Measurements from ENCODE around the gene ATG4D.
A peak's percentile ranks its signal among the peaks of the same experiment; 100 is the strongest.

The ATG4D gene

DNA sequence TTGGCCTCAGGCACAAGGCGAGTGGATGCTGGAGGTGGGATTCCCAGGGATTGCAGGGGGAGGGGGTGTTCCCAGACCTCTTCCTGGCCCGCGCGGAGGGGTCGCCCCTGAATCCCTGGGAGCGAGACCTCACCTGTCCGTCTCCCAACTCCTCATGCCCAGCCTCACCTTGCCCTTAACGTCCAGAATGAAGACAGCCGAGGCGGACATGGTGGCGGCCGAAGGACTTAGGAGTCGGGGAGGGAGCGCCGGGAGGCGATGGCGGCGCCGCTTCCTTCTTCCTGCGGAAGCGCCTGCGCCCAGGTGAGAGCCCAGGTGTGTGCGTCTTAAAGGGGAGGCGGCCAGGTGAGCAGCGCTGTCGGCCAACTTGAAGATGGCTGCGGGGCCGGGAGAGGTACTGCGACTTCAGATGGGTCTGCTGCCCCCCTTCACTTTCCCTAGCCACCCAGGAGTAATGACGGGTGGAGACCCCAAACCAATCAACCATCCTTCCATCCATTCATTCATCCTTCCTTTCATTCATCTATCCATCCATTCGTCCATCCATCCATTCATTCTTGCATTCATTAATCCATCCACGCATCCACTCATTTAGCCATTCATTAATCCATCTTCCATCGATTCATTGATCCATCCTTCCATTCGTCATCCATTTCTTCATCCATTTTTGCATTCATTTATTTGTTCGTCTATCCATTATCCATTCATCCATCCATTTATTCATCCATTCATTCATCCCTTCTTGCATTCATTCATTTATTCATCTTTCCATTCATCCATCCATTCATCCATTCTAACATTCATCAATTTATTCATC is 43.5 kb downstream of the ATG4D start, which contains the start of gene AP1M2:
Gene AP1M2, minus strand, starts transcription at position 291 of the 817 bp plus-strand sequence. Its CDS starts 81 bp downstream, at position 210.
- H3K9me3 ChIP-seq (ENCODE audit: control insufficient read depth, insufficient read depth, low read length): no peaks in the 10 kb centered on the region
- peak within 1 kb of the TSS; percentile 91 for H3K4me3 ChIP-seq (ENCODE audit: low read depth, low read length)
- peaks cover 7% of the 10 kb centered on the region for H3K36me3 ChIP-seq (ENCODE audit: control insufficient read depth, insufficient read depth, low read length)
- no peaks in the 10 kb centered on the region for H3K4me1 ChIP-seq (ENCODE audit: control insufficient read depth, insufficient read depth, low read length)
- H3K27me3 ChIP-seq (ENCODE audit: control insufficient read depth, insufficient read depth, low read length): no peaks in the 10 kb centered on the region
- H3K9ac ChIP-seq (ENCODE audit: low read depth, low read length): peak within 1 kb of the TSS; percentile 65

DNA sequence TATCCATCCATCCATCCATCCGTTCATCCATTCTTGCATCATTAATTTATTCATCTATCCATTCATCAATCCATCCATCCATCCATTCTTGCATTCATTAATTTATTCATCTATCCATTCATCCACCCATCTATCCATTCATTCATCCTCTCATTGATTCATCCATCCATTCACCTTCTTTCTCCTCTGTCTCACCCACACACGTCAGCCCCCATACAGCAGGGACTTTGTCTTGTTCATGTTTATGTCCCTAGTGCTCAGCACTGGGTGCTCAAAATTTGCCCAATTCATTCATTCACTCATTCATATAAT is 44.1 kb downstream of the ATG4D start:
- peaks cover 7% of the 10 kb centered on the region for H3K36me3 ChIP-seq (ENCODE audit: control insufficient read depth, insufficient read depth, low read length)
- H3K9ac ChIP-seq (ENCODE audit: low read depth, low read length): no peak overlapping the region
- H3K27me3 ChIP-seq (ENCODE audit: control insufficient read depth, insufficient read depth, low read length): no peaks in the 10 kb centered on the region
- H3K4me1 ChIP-seq (ENCODE audit: control insufficient read depth, insufficient read depth, low read length): no peaks in the 10 kb centered on the region
- no peaks in the 10 kb centered on the region for H3K9me3 ChIP-seq (ENCODE audit: control insufficient read depth, insufficient read depth, low read length)
- no peak overlapping the region for H3K4me3 ChIP-seq (ENCODE audit: low read depth, low read length)

DNA sequence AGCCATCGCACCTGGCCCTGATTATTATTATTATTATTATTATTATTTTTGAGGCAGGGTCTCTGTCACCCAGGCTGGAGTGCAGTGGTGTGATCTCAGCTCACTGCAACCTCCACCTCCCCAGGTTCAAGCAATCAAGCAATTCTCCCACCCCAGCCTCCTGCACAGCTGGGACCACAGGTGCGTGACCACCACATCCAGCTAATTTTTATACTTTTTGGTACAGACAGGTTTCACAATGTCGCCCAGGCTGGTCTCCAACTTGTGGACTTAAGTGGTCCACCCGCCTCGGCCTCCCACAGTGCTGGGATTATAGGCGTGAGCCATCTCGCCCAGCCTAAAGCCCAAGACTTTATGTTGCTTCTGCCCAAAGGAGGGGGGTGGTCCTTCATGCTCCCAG is 49.4 kb downstream of the ATG4D start:
- H3K4me3 ChIP-seq (ENCODE audit: low read depth, low read length): no peak overlapping the region
- no peaks in the 10 kb centered on the region for H3K27me3 ChIP-seq (ENCODE audit: control insufficient read depth, insufficient read depth, low read length)
- no peak overlapping the region for H3K9ac ChIP-seq (ENCODE audit: low read depth, low read length)
- H3K4me1 ChIP-seq (ENCODE audit: control insufficient read depth, insufficient read depth, low read length): no peaks in the 10 kb centered on the region
- no peaks in the 10 kb centered on the region for H3K36me3 ChIP-seq (ENCODE audit: control insufficient read depth, insufficient read depth, low read length)
- no peaks in the 10 kb centered on the region for H3K9me3 ChIP-seq (ENCODE audit: control insufficient read depth, insufficient read depth, low read length)

DNA sequence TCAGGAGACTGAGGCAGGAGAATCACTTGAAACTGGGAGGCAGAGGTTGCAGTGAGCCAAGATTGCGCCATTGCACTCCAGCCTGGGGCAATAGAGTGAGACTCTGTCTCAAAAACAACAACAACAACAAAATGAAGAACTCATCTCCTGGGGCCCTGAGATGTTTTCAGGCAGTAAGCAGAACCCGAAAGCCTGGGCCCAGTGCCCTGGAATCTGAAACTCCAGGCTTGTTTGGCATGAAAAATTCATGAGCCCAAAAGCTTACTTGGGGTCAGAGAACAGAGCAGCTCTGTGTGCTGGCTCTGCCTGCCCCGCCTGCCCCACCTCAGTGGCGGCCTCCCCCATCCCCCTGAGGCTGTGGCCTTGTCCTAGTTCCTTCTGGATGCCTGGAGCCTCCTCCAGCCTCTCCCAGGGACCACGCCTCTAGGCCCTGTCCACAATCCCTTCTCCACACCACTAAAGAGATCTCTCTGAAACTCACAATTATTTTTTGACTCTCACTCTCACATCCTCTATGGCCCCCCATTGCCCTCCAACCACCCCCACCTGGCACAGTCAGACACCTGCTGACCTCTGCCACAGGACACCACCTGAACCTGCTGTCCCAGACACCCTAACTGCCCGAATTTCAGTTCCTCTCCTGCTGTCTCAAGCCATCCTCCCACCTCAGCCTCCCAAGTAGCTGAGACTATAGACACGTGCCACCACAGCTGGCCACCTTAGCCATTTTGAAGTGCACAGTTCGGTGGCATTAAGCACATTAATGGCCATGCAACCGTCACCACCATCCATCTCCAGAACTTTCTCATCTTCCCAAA is 50.3 kb downstream of the ATG4D start:
- no peaks in the 10 kb centered on the region for H3K27me3 ChIP-seq (ENCODE audit: control insufficient read depth, insufficient read depth, low read length)
- H3K4me1 ChIP-seq (ENCODE audit: control insufficient read depth, insufficient read depth, low read length): no peaks in the 10 kb centered on the region
- H3K4me3 ChIP-seq (ENCODE audit: low read depth, low read length): no peak overlapping the region
- no peaks in the 10 kb centered on the region for H3K9me3 ChIP-seq (ENCODE audit: control insufficient read depth, insufficient read depth, low read length)
- H3K36me3 ChIP-seq (ENCODE audit: control insufficient read depth, insufficient read depth, low read length): no peaks in the 10 kb centered on the region
- no peak overlapping the region for H3K9ac ChIP-seq (ENCODE audit: low read depth, low read length)

- H3K36me3 ChIP-seq (ENCODE audit: control insufficient read depth, insufficient read depth, low read length): peaks cover 2% of the 10 kb centered on the region
- no peak overlapping the region for H3K9ac ChIP-seq (ENCODE audit: low read depth, low read length)
- no peaks in the 10 kb centered on the region for H3K9me3 ChIP-seq (ENCODE audit: control insufficient read depth, insufficient read depth, low read length)
- H3K4me3 ChIP-seq (ENCODE audit: low read depth, low read length): no peak overlapping the region
- H3K27me3 ChIP-seq (ENCODE audit: control insufficient read depth, insufficient read depth, low read length): no peaks in the 10 kb centered on the region
- peaks cover 5% of the 10 kb centered on the region for H3K4me1 ChIP-seq (ENCODE audit: control insufficient read depth, insufficient read depth, low read length)
Measured at GRCh38 chr19:10600149-10600548, 56.4 kb downstream of the ATG4D start.

DNA sequence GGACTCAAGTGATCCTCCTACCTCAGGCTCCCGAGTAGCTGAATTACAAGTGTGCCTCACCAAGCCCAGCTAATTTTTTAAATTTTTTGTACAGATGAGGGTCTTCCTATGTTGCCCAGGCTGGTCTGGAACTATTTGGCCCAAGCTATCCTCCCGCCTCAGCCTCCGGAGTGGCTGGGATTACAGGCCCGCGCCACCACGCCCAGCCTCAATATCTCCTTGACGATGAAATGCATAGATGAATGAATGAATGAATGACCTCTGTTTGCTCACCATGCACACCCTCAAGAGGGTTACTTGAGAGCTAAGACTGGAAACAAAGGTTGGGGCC is 58.3 kb downstream of the ATG4D start:
- no peak overlapping the region for H3K4me3 ChIP-seq (ENCODE audit: low read depth, low read length)
- no peaks in the 10 kb centered on the region for H3K9me3 ChIP-seq (ENCODE audit: control insufficient read depth, insufficient read depth, low read length)
- H3K4me1 ChIP-seq (ENCODE audit: control insufficient read depth, insufficient read depth, low read length): peaks cover 5% of the 10 kb centered on the region

GRCh38 chr19:10602330-10603083 is 58.8 kb downstream of the ATG4D start:
- H3K9me3 ChIP-seq (ENCODE audit: control insufficient read depth, insufficient read depth, low read length): no peaks in the 10 kb centered on the region
- no peaks in the 10 kb centered on the region for H3K27me3 ChIP-seq (ENCODE audit: control insufficient read depth, insufficient read depth, low read length)
- peak overlapping the region; percentile 60 for H3K9ac ChIP-seq (ENCODE audit: low read depth, low read length)
- H3K4me1 ChIP-seq (ENCODE audit: control insufficient read depth, insufficient read depth, low read length): peaks cover 5% of the 10 kb centered on the region
- peak overlapping the region; percentile 84 for H3K4me3 ChIP-seq (ENCODE audit: low read depth, low read length)
- peaks cover 2% of the 10 kb centered on the region for H3K36me3 ChIP-seq (ENCODE audit: control insufficient read depth, insufficient read depth, low read length)

More for the DNA sequence above, 58.3 kb downstream of the ATG4D start:
- Histone ChIP-seq H3K36me3 (ENCODE audit: control insufficient read depth, insufficient read depth, low read length) (peaks cover 2% of the 10 kb centered on the region), H3K27me3 (ENCODE audit: control insufficient read depth, insufficient read depth, low read length) (no peaks in the 10 kb centered on the region), H3K9ac (ENCODE audit: low read depth, low read length) (no peak overlapping the region)

Data from iPS-15b (cell line).